Large intestine (tissue), 3 donors: Measurements from ENCODE around the gene PARN. TPM values are rescaled to one million over a fixed set of nuclear protein-coding genes. Genes with fewer than 3 reads are reported as not detected.
"Not testable (repeated sequence)": the region's sequence is repeated elsewhere in the genome, so short reads cannot be mapped to it uniquely, and the experiment has no call there.

Source experiments
- DNase-seq, 2 donors: peaks; one replicate each; pipeline versions ENCODE4 v3.0.0 to v3.0.0-alpha.2; 2013
- H3K27ac ChIP-seq: one replicate; pipeline ENCODE4 v1.5.1; 2013; ENCODE audit warnings: low read length
- H3K27me3 ChIP-seq: 2 replicates; pipeline ENCODE4 v1.6.1; 2013; ENCODE audit warnings: low read length; ENCODE audit not compliant: control insufficient read depth, insufficient read depth
- H3K36me3 ChIP-seq: 2 replicates; pipeline ENCODE4 v1.6.1; 2013; ENCODE audit warnings: low read length; ENCODE audit not compliant: control insufficient read depth, insufficient read depth
- H3K4me1 ChIP-seq: one replicate; pipeline ENCODE4 v1.6.1; 2013; ENCODE audit warnings: low read length; ENCODE audit not compliant: control insufficient read depth, insufficient read depth
- H3K4me3 ChIP-seq: one replicate; pipeline ENCODE4 v1.5.1; 2013; ENCODE audit warnings: low read length
- H3K9me3 ChIP-seq: one replicate; pipeline ENCODE4 v1.6.1; 2013; ENCODE audit warnings: mild to moderate bottlenecking, low read depth, low read length, moderate library complexity; ENCODE audit not compliant: control insufficient read depth
- WGBS: methylation state at CpG from one replicate; pipeline ENCODE4 v1.1.5; 2013; ENCODE audit warnings: low lambda C conversion rate; ENCODE audit not compliant: insufficient coverage; 5-methylcytosine and 5-hydroxymethylcytosine counted together
- polyA plus RNA-seq: library from polyadenylated mRNA; unstranded; fragments of 120-200 nt; gene quantifications from one replicate; pipeline ENCODE4 v1.2.1, GENCODE V29; 2013

The PARN gene
- polyA plus RNA-seq, 1 donor: 23.6 TPM

GRCh38 chr16:14632693-14633569, 2.9 kb upstream of the PARN start, which contains the start of gene BFAR:
Gene BFAR, plus strand, starts transcription at chr16:14632951. Its CDS starts 11,396 bp downstream, at chr16:14644347.
- Histone ChIP-seq H3K4me3 (peak within 1 kb of the TSS; percentile 93), H3K36me3 (peaks cover 1% of the 10 kb centered on the region), H3K27ac (peak within 1 kb of the TSS; percentile 96), H3K4me1 (peaks cover 34% of the 10 kb centered on the region), H3K9me3 (no peaks in the 10 kb centered on the region), H3K27me3 (no peaks in the 10 kb centered on the region)
- no CpG with 5 or more reads among the region's 69 CpGs for WGBS
- DNase-seq: peak; percentile 98 to 99

GRCh38 chr16:14630620-14631330, 715 bp upstream of the PARN start:
- peaks cover 26% of the 10 kb centered on the region for H3K4me1 ChIP-seq
- not testable (repeated sequence) for H3K27me3 ChIP-seq, H3K9me3 ChIP-seq, DNase-seq
- WGBS: 98% methylated on average over 9 of the region's 29 CpGs
- H3K27ac ChIP-seq: peak overlapping the region; percentile 80
- peak overlapping the region; percentile 32 for H3K4me3 ChIP-seq
- peaks cover 18% of the 10 kb centered on the region for H3K36me3 ChIP-seq

- DNase-seq: no peak
- Histone ChIP-seq H3K9me3 (no peaks in the 10 kb centered on the region), H3K27me3 (no peaks in the 10 kb centered on the region), H3K36me3 (peaks cover 26% of the 10 kb centered on the region), H3K27ac (peak overlapping the region; percentile 80), H3K4me3 (peak overlapping the region; percentile 96), H3K4me1 (peaks cover 15% of the 10 kb centered on the region)
- no CpG with 5 or more reads among the region's 17 CpGs for WGBS
These were observed 495 bp downstream of the PARN start for GRCh38 chr16:14629612-14629918.

GRCh38 chr16:14628806-14629611, 1.1 kb downstream of the PARN start:
- Histone ChIP-seq H3K4me1 (peaks cover 9% of the 10 kb centered on the region), H3K27ac (peak overlapping the region; percentile 80), H3K27me3 (no peaks in the 10 kb centered on the region), H3K9me3 (no peaks in the 10 kb centered on the region), H3K4me3 (peak overlapping the region; percentile 96), H3K36me3 (peaks cover 30% of the 10 kb centered on the region)
- DNase-seq: no peak
- WGBS: 79% methylated on average over 2 of the region's 12 CpGs

- Histone ChIP-seq H3K4me1 (peaks cover 9% of the 10 kb centered on the region), H3K9me3 (no peaks in the 10 kb centered on the region), H3K36me3 (peaks cover 43% of the 10 kb centered on the region), H3K27ac (no peak overlapping the region), H3K4me3 (no peak overlapping the region), H3K27me3 (no peaks in the 10 kb centered on the region)
- DNase-seq: no peak
- WGBS: 72% methylated on average over 4 of the region's 4 CpGs
These were observed 3.0 kb downstream of the PARN start for GRCh38 chr16:14627078-14627477.

- Histone ChIP-seq H3K36me3 (peaks cover 49% of the 10 kb centered on the region), H3K4me1 (no peaks in the 10 kb centered on the region), H3K9me3 (no peaks in the 10 kb centered on the region), H3K4me3 (no peak overlapping the region), H3K27ac (no peak overlapping the region), H3K27me3 (no peaks in the 10 kb centered on the region)
- 100% methylated on average over 1 of the region's 7 CpGs for WGBS
- no peak for DNase-seq
These were observed 11.5 kb downstream of the PARN start for GRCh38 chr16:14618566-14618965.

- no peaks in the 10 kb centered on the region for H3K27me3 ChIP-seq
- peaks cover 46% of the 10 kb centered on the region for H3K36me3 ChIP-seq
- H3K9me3 ChIP-seq: no peaks in the 10 kb centered on the region
- H3K4me3 ChIP-seq: no peak overlapping the region
- no peak for DNase-seq
- WGBS: no CpG with 5 or more reads among the region's 4 CpGs
- H3K4me1 ChIP-seq: no peaks in the 10 kb centered on the region
- H3K27ac ChIP-seq: no peak overlapping the region
These were observed 13.8 kb downstream of the PARN start for GRCh38 chr16:14616280-14616679.

GRCh38 chr16:14613991-14614390, 16.1 kb downstream of the PARN start:
- no CpG with 5 or more reads among the region's 4 CpGs for WGBS
- Histone ChIP-seq H3K36me3 (peaks cover 58% of the 10 kb centered on the region), H3K4me1 (no peaks in the 10 kb centered on the region), H3K4me3 (no peak overlapping the region), H3K9me3 (no peaks in the 10 kb centered on the region), H3K27ac (no peak overlapping the region), H3K27me3 (no peaks in the 10 kb centered on the region)
- no peak for DNase-seq

- Histone ChIP-seq H3K27ac (no peak overlapping the region), H3K4me3 (no peak overlapping the region), H3K4me1 (no peaks in the 10 kb centered on the region), H3K27me3 (no peaks in the 10 kb centered on the region), H3K9me3 (no peaks in the 10 kb centered on the region), H3K36me3 (peaks cover 59% of the 10 kb centered on the region)
- WGBS: no CpG with 5 or more reads among the region's 14 CpGs
- DNase-seq: no peak
These were observed 18.4 kb downstream of the PARN start for GRCh38 chr16:14611660-14612059.

- WGBS: 85% methylated on average over 2 of the region's 6 CpGs
- peaks cover 59% of the 10 kb centered on the region for H3K36me3 ChIP-seq
- H3K9me3 ChIP-seq: no peaks in the 10 kb centered on the region
- no peak overlapping the region for H3K4me3 ChIP-seq
- H3K27me3 ChIP-seq: no peaks in the 10 kb centered on the region
- DNase-seq: no peak
- H3K27ac ChIP-seq: no peak overlapping the region
- H3K4me1 ChIP-seq: no peaks in the 10 kb centered on the region
These were observed 20.3 kb downstream of the PARN start for GRCh38 chr16:14609716-14610115.
